Kidney glomerular epithelial cell (primary cell): ENCODE measurements around the gene REXO1.

Source experiments
- DNase-seq: peaks from one replicate; lab custom pipeline; 2025; lab: John Stamatoyannopoulos, UW

REXO1 gene

GRCh38 chr19:1790054-1790792 is 58.1 kb downstream of the REXO1 start:
- no peak for DNase-seq

- DNase-seq = no peak
These were observed 58.8 kb downstream of the REXO1 start for GRCh38 chr19:1789261-1790041.

- no peak for DNase-seq
These were observed 61.2 kb downstream of the REXO1 start for GRCh38 chr19:1787116-1787515.

GRCh38 chr19:1786668-1787067 is 61.6 kb downstream of the REXO1 start:
- no peak for DNase-seq

GRCh38 chr19:1785310-1785709 is 63.0 kb downstream of the REXO1 start:
- no peak for DNase-seq

- DNase-seq = no peak
These were observed 64.4 kb downstream of the REXO1 start for GRCh38 chr19:1783874-1784273.

- no peak for DNase-seq
These were observed 64.9 kb downstream of the REXO1 start for GRCh38 chr19:1783354-1783753.

GRCh38 chr19:1782521-1782920 is 65.8 kb downstream of the REXO1 start:
- no peak for DNase-seq

- no peak for DNase-seq
These were observed 67.9 kb downstream of the REXO1 start for GRCh38 chr19:1780272-1780958.

- DNase-seq = no peak
These were observed 68.7 kb downstream of the REXO1 start for GRCh38 chr19:1779574-1779973.

GRCh38 chr19:1777149-1777548 is 71.1 kb downstream of the REXO1 start:
- DNase-seq = no peak

GRCh38 chr19:1776606-1777147 is 71.6 kb downstream of the REXO1 start:
- DNase-seq = no peak

GRCh38 chr19:1775951-1776605 is 72.2 kb downstream of the REXO1 start:
- DNase-seq = no peak

GRCh38 chr19:1774989-1775772 is 73.1 kb downstream of the REXO1 start:
- DNase-seq = no peak

- DNase-seq = peak; percentile 82
These were observed 75.1 kb downstream of the REXO1 start for GRCh38 chr19:1773184-1773583.

- no peak for DNase-seq
These were observed 77.3 kb downstream of the REXO1 start for GRCh38 chr19:1770866-1771576.

- DNase-seq = no peak
These were observed 78.7 kb downstream of the REXO1 start for GRCh38 chr19:1769645-1769985.

- no peak for DNase-seq
These were observed 79.2 kb downstream of the REXO1 start for GRCh38 chr19:1768918-1769644.

- no peak for DNase-seq
These were observed 80.0 kb downstream of the REXO1 start for GRCh38 chr19:1768248-1768647.

GRCh38 chr19:1767464-1767933 is 80.8 kb downstream of the REXO1 start:
- DNase-seq = no peak
